D721Med (cell line): ENCODE measurements around the gene MME.

Experiments
- DNase-seq: peaks from one replicate; pipeline ENCODE4 v3.0.0; 2011; ENCODE audit warnings: low spot score; ENCODE audit not compliant: insufficient read length
- FAIRE-seq: peaks from 2 replicates; lab custom pipeline; 2011; peaks lifted over from hg19 to GRCh38; lab: Jason Lieb, UNC
- CTCF ChIP-seq: IDR thresholded peaks from 2 replicates; pipeline ENCODE4 v1.5.1; 2012; ENCODE audit warnings: mild to moderate bottlenecking, control low read depth; ENCODE audit not compliant: insufficient read depth; ENCODE audit errors: missing control alignments

Gene MME

GRCh38 chr3:155189478-155189877 is 109.4 kb downstream of the MME start:
- no peak for TF ChIP-seq CTCF
- FAIRE-seq (no peak), DNase-seq (no peak)

GRCh38 chr3:155190691-155191090 is 110.6 kb downstream of the MME start:
- no peak for FAIRE-seq
- DNase-seq = no peak
- TF ChIP-seq CTCF = no peak

- DNase-seq = no peak
These were observed 113.0 kb downstream of the MME start for GRCh38 chr3:155192957-155193746.

GRCh38 chr3:155193868-155194267 is 113.7 kb downstream of the MME start:
- DNase-seq (no peak), FAIRE-seq (no peak)
- no peak for TF ChIP-seq CTCF

More at GRCh38 chr3:155192957-155193746, 113.0 kb downstream of the MME start:
- TF ChIP-seq CTCF = no peak
- FAIRE-seq = no peak

- TF ChIP-seq CTCF = no peak
These were observed 115.1 kb downstream of the MME start for GRCh38 chr3:155194973-155195957.

GRCh38 chr3:155196131-155197021 is 116.3 kb downstream of the MME start:
- DNase-seq = peak; percentile 18
- FAIRE-seq = peak; percentile 91
- TF ChIP-seq CTCF = no peak

More at GRCh38 chr3:155194973-155195957, 115.1 kb downstream of the MME start:
- DNase-seq (no peak), FAIRE-seq (no peak)
